Renal cortex interstitium (tissue), 3 donors: Measurements from ENCODE around the gene SCYGR5. TPM values are rescaled to one million over a fixed set of nuclear protein-coding genes. Genes with fewer than 3 reads are reported as not detected.

ENCODE experiments used
- polyA plus RNA-seq, 3 donors: library from polyadenylated mRNA; unstranded; fragments of 120-200 nt; gene quantifications; one replicate each; pipeline ENCODE4 v1.2.1, GENCODE V29; 2013; ENCODE audit not compliant: insufficient read length in 3 of 3

SCYGR5 gene
- polyA plus RNA-seq, 3 donors, result not detected

Other genes starting within 250 kb of the SCYGR5 start
- 10 to 100 TPM; 63.1 to 79.2 (median 73.4) TPM for gene AGFG1, start 194.6 kb upstream of the SCYGR5 start, polyA plus RNA-seq
- gene SCYGR2, start 67.9 kb upstream of the SCYGR5 start, polyA plus RNA-seq, result not detected
- not detected for gene SCYGR3, start 52.0 kb upstream of the SCYGR5 start, polyA plus RNA-seq
- gene SCYGR4, start 49.3 kb upstream of the SCYGR5 start, polyA plus RNA-seq, result not detected
- gene SLC19A3, start 51.2 kb downstream of the SCYGR5 start, polyA plus RNA-seq, result 10 to 100 TPM in 2 of 3 donors, 1 to 10 TPM in 1; 6.7 to 15.8 (median 10.1) TPM
- not detected for gene SCYGR6, start 58.0 kb downstream of the SCYGR5 start, polyA plus RNA-seq
- not detected for gene SCYGR7, start 61.5 kb downstream of the SCYGR5 start, polyA plus RNA-seq
- gene SCYGR8, start 79.1 kb downstream of the SCYGR5 start, polyA plus RNA-seq, result not detected
- under 1 TPM in 2 of 3 donors, not detected in 1; 0.39 to 0.74 TPM for gene CCL20, start 147.0 kb downstream of the SCYGR5 start, polyA plus RNA-seq
- gene DAW1, start 204.8 kb downstream of the SCYGR5 start, polyA plus RNA-seq, result under 1 TPM; 0.45 to 0.72 (median 0.65) TPM